Frontal cortex (tissue), 4 donors: ENCODE data around the gene HDAC7. TPM values are rescaled to one million over a fixed set of nuclear protein-coding genes. Genes with fewer than 3 reads are reported as not detected.

Experiments used
- DNase-seq, 2 donors: peaks; one replicate each; pipeline ENCODE4 v3.0.0; 2012; ENCODE audit warnings: low spot score in 2 of 2
- FAIRE-seq: peaks from 2 replicates; lab custom pipeline; 2012; peaks lifted over from hg19 to GRCh38; lab: Jason Lieb, UNC
- total RNA-seq: library from RNA; depleted of rRNA; stranded (reverse); fragments of >200 nt; gene quantifications from one replicate; pipeline ENCODE4 v1.2.3, GENCODE V29; 2014
- donor health status: control.
- donor health status: control.
- donor health status: control.

The HDAC7 gene
- total RNA-seq, 1 donor from 2014 or later = 4.9 TPM

DNA sequence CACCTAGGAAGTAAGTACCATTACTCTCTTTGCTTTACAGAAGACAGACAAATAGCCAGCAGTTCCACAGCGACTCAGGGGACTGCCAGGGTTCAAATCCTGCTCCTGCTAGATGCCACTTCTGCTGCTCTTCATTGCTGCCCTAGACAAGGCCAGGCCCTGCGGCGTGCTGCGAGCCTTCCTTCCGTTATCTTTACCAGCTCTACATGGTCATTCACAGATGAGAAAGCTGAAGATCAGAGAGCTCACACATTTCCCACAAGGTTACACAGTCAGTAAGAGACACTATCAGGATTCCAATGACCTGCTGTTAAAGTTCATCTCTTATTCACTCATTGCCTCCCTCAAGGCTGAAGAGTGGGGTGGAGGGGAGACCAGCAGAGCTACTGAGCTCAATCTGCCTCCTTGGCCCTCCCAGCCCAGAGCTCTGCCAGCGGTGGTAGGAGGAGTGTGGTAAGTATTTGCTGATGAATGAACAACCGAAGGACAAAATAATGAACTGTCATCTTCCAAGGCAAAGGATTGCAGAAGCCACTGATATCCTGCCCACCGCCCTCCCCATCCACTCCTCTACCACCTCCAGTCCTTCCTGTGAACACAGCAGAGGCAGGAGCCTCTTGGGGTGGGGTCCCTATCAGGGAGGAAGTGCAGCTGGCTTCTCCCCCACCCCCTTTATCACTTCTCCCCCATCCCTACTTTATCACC lies 14.6 kb upstream of the HDAC7 start:
- no peak for DNase-seq
- FAIRE-seq = no peak

DNA sequence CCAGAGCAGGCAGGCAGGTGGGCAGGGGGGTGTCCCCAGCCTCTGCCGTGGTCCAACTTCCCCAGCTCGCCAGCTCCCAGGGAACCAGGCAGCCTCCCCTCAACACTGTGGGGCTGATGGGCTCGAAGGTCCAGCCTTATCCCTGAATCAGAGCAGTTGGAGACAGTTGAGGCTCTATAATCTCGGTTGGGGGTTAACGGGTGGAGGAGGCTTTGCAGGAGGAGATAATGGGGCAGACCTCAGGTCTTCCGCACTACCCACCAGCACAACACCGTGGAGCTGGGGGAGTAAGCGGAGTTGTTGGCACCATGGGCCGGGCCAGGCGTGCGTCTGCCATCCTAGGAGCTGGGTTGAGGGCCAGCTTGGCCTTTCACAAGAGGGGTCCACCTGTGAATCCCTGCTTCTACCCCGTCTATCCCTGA lies 13.9 kb upstream of the HDAC7 start:
- DNase-seq (no peak), FAIRE-seq (no peak)

DNA sequence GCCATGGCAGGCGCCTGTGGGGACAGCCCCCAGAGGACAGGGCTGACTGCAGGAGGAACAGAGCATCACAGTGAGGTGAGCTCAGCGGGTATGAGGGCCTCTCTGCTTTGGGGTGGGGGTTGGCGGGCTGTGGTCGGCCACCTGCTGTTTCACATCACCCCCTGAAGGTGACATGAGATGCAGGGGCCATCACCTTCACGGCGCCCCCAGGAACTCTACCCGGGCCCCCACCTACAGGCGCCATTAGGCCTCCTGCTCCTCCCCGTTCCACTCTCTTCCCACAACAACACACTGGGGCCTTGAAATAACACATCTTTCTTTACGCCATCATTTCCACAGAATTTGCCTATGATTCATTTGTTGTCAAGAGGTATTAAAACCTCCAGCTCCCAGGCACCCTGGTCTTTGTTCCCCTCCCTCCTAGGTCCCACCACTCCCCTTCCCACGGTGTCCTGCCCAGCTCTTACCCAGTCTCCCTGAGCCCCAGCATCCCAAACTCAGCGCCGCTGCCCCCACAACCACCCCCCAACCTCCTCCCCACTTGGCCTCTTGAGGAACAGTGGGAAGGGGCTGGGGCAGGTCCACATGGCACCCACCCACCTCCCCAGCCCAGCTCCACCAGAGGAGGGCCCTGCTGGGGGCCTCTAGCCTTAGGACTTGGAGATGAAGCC lies 12.7 kb upstream of the HDAC7 start:
- DNase-seq (no peak), FAIRE-seq (no peak)

DNA sequence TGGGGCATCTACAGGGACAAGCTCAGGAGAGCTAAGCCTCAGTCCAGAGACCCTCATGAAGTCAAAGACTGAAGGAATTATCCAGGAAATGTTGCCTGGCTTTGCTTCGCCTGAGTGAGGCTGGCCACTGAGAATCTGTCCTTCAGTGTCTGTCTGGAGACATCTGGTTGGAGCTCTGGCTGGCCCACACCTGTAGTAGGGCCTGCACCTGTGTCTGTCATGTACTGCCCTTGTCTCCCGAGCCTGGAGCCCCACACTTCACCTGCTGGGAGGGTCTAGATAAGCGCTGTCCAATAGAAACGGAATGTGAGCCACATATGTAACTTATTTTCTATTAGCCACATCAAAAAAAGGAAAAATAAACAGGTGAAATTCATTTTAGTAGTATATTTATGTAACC lies 9.9 kb upstream of the HDAC7 start:
- DNase-seq (no peak), FAIRE-seq (no peak)

DNA sequence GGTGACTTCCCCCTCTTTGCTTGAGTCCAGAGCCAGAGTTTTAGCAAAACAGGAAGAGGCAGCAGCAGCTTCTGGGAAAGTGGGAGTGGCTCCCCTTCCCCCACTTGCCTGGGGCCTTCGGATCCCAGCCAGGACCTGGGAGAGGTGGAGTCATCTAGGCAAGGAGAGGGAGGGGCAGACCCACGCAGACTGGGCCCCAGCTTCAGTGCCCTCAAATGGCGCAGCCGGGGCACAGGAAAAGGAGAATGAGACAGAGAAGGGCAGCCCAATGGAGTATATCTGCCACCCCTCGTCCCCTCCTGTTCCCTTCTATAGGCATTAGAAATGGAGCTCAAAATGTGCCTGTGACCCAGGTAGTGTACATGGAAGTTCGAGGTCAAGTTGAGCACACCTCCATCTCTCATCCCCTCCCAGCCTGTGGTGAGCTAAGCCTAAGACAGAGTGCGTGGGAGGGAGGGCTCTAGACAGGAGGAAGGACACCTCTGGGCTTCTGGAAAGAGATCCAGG lies 9.3 kb upstream of the HDAC7 start:
- FAIRE-seq (no peak), DNase-seq (peak in 1 of 2 donors; percentile 62)

DNA sequence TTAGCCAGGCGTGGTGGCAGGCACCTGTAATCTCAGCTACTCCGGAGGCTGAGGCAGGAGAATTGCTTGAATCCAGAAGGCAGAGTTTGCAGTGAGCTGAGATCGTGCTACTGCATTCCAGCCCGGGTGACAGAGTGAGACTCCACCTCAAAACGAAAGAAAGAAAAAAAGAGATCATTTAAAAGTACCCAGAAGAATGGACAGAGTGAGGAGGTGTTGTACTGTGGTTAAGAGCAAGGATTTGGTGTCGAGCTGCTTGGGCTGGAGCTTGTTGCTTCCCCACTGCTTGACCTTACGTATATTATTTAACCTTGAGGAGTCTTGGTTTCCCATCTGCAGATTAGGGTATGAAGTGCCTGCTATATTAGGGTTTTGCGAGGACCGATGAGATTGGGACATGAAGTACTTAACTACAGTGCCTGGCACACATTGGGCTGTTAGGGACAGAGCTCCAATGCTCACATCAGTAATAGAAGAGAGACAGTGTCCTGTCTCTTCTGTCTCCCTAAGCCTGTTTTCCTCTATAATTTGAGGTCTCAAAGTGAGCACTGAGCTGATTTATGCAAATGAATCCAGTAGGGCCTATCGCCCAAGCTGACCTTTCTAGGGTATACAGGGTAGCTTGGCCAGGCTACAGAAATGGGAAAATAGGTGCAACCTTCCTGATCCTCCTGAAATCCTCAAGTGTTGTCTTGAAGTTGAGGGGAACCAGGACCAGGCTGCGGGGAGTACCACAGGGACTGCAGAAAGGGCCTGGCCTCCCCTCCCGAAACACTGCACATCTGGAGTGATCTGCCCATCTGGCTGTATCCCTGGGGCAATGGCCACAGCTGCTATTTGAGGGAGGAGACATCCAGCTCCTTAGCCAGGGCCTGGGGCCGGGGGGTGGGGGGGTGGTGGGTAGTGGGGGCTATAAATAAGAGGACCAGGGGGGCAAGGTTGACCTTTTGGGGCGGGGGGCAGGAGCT lies 8.6 kb upstream of the HDAC7 start:
- DNase-seq = no peak
- no peak for FAIRE-seq

DNA sequence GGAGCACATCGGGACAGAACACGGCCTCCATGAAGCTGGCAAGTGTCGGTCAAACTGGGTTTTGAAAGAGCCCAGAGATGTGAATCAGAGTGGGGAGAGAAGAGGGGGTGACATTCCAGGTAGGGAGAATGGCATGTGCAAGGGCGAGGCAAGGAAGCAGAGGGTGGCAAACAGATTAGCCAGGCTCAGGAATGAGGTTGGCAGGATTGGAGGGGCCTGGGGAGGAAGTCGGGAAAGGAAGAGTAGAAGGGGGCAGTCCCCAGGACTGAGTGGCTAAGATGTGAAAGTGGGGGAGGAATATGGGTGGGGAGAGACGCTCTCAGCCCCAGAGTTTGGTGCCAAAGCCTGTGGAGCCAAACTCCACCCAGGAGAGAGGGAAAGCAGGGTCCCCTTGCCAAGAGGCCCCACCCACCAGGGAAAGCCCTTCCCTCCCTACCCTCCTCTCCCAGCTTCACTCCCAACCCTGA lies 5.5 kb upstream of the HDAC7 start:
- no peak for FAIRE-seq

DNA sequence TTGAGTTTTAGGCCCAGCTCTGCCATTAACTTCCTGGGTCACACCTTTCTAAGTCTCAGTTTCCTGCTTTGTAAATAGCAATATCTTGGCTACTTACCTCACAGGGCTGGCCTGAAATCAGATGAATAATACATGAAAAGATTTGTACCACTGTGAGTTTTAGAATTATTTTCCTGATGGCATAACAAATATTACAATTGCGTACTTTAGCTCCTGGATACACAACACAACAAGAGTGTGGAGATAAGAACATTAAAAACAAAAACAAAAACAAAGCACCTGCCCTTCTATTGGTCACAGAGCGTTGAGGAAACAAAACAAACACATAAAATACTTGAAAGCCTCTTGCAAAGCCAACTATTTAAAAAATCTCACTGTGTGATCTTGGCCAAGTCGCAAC lies 4.9 kb upstream of the HDAC7 start:
- FAIRE-seq = no peak

More for the DNA sequence above, 5.5 kb upstream of the HDAC7 start:
- DNase-seq = no peak

DNA sequence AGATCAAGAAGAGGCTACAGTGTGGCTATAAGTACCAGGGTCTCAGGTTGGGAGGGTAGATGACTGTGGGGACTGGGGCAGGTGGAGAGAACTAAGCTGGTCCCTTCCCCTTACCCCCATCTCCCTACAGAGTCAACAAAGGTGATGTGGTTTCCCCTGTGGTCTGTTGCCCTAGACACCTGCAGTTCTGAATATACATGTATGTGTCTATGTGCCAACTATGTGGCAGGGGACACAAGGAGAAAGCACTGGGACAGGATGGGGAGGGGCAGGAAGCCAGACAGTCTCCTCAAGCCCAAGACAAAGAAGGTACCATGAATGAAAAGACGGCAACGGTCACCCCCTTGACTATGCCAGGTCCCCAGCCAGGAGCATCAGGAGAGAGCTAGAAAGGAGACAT lies 4.5 kb upstream of the HDAC7 start:
- FAIRE-seq (no peak), DNase-seq (no peak)

More for the DNA sequence above, 4.9 kb upstream of the HDAC7 start:
- no peak for DNase-seq

DNA sequence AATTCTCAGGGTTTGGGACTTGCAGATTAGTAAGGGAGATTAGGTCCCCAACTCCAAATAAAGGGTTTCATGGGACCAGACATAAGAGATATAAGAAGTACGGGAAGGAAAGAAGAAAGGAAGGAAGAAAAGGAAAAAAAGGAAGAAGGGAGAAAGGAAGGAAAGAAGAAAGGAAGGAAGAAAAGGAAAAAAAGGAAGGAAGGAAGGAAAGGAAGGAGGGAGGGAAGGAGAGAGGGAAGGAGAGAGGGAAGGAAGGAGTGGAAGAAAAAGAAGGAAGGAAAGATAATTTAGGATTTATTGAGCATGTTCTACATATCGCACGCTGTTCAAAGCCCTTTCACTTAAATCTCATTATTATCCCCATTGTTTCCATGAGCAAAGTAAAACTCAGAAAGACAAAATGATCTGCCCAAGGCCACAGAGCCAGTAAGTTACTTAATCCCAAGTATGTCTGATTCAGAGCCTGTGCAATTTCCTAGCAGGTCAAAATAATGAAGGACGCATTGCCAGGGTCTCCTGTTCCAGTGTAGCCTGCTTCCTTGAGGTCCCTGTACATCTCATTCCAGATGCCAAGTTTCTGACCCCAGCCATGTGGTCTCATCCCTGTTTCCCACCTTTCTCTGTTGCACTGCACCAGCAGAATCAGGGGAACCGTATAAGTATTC lies 3.9 kb upstream of the HDAC7 start:
- DNase-seq = no peak
- no peak for FAIRE-seq

DNA sequence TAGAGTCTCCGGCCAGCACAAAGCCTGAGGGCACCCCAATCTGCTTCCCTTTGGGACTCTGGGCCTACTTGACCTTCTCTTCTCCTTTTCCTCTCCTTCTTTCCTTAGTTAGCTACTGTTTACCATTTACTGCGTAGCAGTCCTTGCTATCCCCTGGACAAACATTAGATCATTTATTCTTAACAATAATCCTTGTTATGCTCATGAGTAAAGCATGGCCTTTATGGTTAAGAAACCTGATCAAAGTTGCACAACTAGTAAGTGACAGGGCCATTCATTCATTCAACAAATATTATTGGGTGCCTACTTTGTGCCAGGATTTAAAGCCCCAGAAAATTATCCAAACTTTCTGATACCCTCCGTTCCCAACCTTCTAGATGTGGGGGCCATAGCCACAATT lies 3.2 kb upstream of the HDAC7 start:
- DNase-seq (no peak), FAIRE-seq (no peak)

DNA sequence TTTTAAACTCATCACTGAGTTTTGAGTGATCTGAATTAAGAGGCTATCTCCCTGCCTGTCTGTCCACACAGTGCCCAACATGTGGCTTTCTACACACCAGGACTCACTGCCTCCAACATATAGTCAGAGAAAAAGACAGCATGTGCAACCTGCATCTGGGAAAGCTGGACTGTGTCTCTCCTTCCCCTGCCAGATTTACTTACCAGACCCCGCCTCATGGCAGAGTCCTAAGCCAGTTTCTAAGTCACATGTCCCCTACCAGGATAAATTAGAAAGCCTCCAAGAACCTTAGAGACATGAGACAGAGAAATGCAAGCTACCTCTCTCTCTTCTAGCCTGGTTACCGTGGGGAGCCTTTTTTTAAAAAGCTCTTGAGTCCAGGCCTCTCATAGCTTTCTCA lies 2.7 kb upstream of the HDAC7 start:
- FAIRE-seq = no peak

DNA sequence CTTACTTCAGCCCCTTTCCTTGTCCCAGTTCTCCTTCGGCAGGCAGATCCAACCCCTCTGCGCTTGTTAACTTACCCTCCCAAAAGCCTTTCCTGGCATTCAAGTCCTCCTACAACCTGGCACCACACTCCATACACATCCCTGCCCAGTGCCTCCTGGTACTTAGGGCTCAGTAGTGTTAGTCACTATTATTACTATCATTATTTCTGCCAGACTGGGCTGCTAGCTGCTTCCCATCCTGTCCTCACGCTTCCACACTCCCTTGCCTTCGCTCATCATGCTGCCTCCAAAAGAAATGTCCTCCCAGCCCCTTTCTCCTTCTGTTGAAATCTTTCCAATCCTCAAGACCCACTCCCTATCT lies 1.6 kb upstream of the HDAC7 start:
- FAIRE-seq (no peak), DNase-seq (no peak)

More for the DNA sequence above, 2.7 kb upstream of the HDAC7 start:
- DNase-seq = no peak

DNA sequence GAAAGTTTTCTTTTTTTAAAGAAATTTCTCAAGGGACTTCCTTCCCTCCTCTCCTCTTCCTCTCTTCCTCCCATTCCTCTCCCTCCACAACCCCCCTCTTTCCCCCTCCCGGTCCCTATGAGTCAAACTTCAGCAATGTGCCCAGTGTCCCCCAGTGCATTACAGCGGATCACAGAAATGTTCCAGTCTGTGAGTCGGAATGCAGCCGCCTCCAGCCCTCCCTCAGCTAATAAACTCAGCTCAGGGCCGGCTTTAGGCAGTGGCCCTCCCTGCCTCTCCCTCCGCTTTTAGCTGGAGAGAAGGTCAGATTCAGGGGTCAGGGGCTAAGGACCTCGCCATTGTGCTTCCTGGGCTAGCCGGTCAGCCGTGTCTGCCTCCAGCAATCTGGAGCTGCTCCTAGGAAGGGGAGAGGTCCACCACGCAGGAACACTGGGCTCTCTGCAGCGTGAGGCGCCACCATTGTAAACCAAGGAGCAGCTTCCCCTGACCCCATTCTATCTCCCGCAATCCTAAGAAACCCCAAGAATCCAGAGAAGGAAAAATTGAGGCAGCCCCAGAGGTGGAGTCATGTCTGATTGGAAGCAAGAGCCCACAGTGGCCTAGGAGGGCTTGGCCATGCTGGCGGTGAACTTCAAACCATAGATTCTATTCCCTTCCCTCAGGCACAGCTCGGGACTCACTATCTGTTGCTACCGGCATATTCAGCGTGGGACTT lies 1.1 kb upstream of the HDAC7 start:
- FAIRE-seq (no peak), DNase-seq (peak; percentile 57 to 77)

DNA sequence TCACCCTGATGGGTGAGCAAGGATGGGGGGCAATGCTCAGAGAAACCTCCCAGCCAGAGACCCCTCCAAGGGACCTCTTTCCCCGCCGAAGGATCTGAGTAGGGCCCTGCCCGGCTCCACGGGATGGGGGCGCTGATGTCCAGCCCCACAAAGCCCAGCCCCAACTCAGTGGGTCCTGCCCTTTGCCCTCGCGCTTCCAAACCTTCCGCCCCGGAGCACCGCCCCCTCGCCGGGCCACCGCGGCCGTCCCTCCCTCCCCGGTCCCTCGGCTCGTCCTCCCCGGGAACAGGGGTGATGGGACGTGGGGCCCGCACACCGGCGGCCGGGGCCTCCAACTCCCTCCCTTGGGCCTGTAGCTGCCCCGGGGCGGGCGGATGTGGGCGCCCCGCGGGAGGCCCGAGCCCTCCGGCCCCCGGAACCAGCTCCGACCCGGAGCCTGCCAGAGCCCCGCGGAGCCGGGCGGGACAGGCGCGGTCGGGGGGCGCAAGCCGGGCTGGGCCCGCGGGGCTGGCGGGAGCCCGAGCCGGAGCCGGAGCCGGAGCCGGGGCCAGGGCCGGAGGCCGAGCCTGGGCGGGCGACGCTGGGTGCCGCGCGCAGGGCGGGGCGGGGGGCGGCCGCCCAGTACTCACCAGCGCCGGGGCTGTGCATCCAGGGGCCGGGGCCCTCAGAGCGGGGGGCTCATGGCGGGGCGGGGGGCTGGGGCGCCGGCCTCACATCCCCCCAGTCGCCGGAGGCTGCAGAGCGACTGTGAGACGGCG lies 386 bp downstream of the HDAC7 start:
- DNase-seq = peak; percentile 76 to 77

DNA sequence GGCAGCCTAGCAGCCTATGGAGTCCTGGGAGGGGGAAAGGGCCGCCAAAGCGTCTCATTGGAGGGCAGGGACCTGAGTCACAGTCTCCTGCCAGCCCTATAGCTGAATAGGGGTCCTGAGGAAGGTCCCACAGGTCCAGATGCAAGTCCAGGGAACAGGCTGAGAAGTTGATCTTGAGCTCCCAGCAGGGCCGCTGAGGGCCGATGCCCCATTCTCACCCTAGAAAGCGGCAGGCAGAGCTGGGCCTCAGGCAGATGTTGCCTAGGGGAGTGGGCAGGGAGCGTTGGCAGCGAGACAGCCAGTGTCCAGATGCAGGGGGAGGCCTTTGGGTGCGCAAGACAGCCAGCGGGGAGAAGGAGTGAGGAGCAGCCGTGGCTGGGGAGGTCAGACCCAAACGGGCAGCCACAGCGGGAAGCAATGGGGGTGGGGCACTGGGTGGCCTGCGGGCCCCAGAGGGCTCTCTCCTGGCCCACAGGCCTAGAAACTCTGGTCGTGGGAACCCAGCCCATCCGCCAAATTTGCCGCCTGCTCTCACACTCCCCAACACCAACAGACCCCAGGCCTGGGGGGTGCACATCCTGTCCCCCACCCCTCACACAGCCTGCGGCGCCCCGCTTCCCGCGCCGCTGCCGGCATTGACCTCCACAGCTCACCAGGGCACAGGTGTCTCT lies 1.1 kb downstream of the HDAC7 start:
- FAIRE-seq (no peak), DNase-seq (peak; percentile 50 to 56)

More for the DNA sequence above, 386 bp downstream of the HDAC7 start:
- FAIRE-seq = no peak

DNA sequence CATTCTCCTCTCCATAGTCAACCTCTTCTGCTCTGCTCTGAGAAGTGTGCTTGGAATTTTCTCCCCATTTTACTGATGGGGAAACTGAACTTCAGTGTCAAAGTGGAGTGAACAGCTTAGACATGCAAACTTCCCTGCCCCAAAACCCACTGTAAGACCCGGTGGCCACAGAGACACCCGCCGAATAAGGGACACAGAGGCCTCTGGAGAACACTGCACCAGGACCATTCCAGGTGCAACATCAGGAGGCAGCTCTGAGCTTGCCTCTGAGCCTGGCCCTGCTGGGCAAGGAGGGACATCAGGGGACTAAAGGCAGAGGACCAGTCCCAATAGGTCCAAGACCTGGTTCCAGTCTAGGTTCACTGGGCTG lies 1.7 kb downstream of the HDAC7 start:
- FAIRE-seq (no peak), DNase-seq (no peak)
